HEK293 (cell line): ENCODE results near the gene COL8A1.

Source experiments
- BCL6B ChIP-seq: fragments of 450-650 bp; formaldehyde crosslinking; IDR thresholded peaks from 2 replicates; pipeline ENCODE4 v1.5.1; 2017; ENCODE audit warnings: missing biosample characterization, missing genetic modification characterization
- TCF7L2 ChIP-seq: IDR thresholded peaks from 2 replicates; pipeline ENCODE4 v1.6.1; 2011; ENCODE audit warnings: low read depth, mild to moderate bottlenecking, inconsistent platforms, low read length, moderate library complexity, borderline replicate concordance
- TF ChIP-seq, protein P1 (sequence below): fragments of 450-650 bp; formaldehyde crosslinking; IDR thresholded peaks from 2 replicates; pipeline ENCODE4 v1.5.1; 2016; ENCODE audit warnings: missing biosample characterization, missing genetic modification characterization

GRCh38 chr3:99810403-99810802, 172.0 kb downstream of the COL8A1 start:
- TF ChIP-seq TCF7L2 (no peak), BCL6B (no peak)
- TF ChIP-seq, protein P1, sequence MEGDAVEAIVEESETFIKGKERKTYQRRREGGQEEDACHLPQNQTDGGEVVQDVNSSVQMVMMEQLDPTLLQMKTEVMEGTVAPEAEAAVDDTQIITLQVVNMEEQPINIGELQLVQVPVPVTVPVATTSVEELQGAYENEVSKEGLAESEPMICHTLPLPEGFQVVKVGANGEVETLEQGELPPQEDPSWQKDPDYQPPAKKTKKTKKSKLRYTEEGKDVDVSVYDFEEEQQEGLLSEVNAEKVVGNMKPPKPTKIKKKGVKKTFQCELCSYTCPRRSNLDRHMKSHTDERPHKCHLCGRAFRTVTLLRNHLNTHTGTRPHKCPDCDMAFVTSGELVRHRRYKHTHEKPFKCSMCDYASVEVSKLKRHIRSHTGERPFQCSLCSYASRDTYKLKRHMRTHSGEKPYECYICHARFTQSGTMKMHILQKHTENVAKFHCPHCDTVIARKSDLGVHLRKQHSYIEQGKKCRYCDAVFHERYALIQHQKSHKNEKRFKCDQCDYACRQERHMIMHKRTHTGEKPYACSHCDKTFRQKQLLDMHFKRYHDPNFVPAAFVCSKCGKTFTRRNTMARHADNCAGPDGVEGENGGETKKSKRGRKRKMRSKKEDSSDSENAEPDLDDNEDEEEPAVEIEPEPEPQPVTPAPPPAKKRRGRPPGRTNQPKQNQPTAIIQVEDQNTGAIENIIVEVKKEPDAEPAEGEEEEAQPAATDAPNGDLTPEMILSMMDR (tag by site-specific recombination): no peak
